ENCODE data around the gene EVA1C. TPM values are rescaled to one million over a fixed set of nuclear protein-coding genes. Genes with fewer than 3 reads are reported as not detected.

Gene EVA1C
- polyA plus RNA-seq, 1 donor (not counting 4 experiments of a cell fraction or from before 2014, with no cell fraction given): 15.3 TPM

- dilution Hi-C loops (cut with MboI; ENCODE audit: extremely low pct_ligation_motif_present, low sequenced_read_pairs): no loop called here
- DNase-seq (ENCODE audit: low read depth, low spot score): no peak
- no peak overlapping the region for H2AFZ ChIP-seq (ENCODE audit: control insufficient read depth, low read length)
These were observed 41.3 kb upstream of the EVA1C start for GRCh38 chr21:32370998-32371766.

GRCh38 chr21:32371913-32372314 is 40.6 kb upstream of the EVA1C start:
- DNase-seq (ENCODE audit: low read depth, low spot score) (no peak), FAIRE-seq (peak; percentile 66)
- H3K9ac ChIP-seq (ENCODE audit: control insufficient read depth, extremely low read depth, insufficient read depth, low read length): peak overlapping the region; percentile 72
- peaks cover 4% of the 10 kb centered on the region for H4K20me1 ChIP-seq (ENCODE audit: control insufficient read depth, extremely low read depth, insufficient read depth, low read length)
- H2AFZ ChIP-seq (ENCODE audit: control insufficient read depth, low read length): peak overlapping the region; percentile 47
- peak overlapping the region in 1 of 3 experiments; percentile 11 for H3K4me3 ChIP-seq (ENCODE audit: control insufficient read depth in 2 of 3, extremely low read depth in 1 of 3, insufficient read depth in 2 of 3, low read depth in 1 of 3, low read length in 3 of 3)
- H3K27me3 ChIP-seq (ENCODE audit: control insufficient read depth, extremely low read depth, insufficient read depth, low read length): no peaks in the 10 kb centered on the region
- dilution Hi-C loops (cut with MboI; ENCODE audit: extremely low pct_ligation_motif_present, low sequenced_read_pairs): no loop called here
- H3K4me1 ChIP-seq (ENCODE audit: control insufficient read depth, extremely low read depth, insufficient read depth, low read length): peaks cover 31% of the 10 kb centered on the region
- H3K27ac ChIP-seq (ENCODE audit: control insufficient read depth, insufficient read depth, low read length): peak overlapping the region; percentile 93
- TF ChIP-seq EZH2 (IDR thresholded peaks at IDR 0.05; ENCODE audit: low read length) (no peak), CTCF (optimal IDR thresholded peaks at IDR 0.05 in 1 of 3, IDR thresholded peaks at IDR 0.05 in 1 of 3, conservative IDR thresholded peaks at IDR 0.05 in 1 of 3; ENCODE audit: extremely low read depth in 1 of 3, insufficient read depth in 2 of 3, low read length in 3 of 3) (no peak)
- H3K9me3 ChIP-seq (ENCODE audit: control insufficient read depth, low read depth, low read length): no peaks in the 10 kb centered on the region
- H3K9me1 ChIP-seq (ENCODE audit: control insufficient read depth, extremely low read depth, insufficient read depth, low read length): no peaks in the 10 kb centered on the region
- H3K36me3 ChIP-seq (ENCODE audit: control insufficient read depth in 2 of 2, extremely low read depth in 1 of 2, insufficient read depth in 2 of 2, low read length in 2 of 2): peaks cover 23 to 52% of the 10 kb centered on the region in 2 experiments
- peak overlapping the region; percentile 74 for H3K4me2 ChIP-seq (ENCODE audit: control insufficient read depth, extremely low read depth, insufficient read depth, low read depth, low read length)
- peaks cover 24% of the 10 kb centered on the region for H3K79me2 ChIP-seq (ENCODE audit: control insufficient read depth, insufficient read depth, low read length)

More at GRCh38 chr21:32370998-32371766, 41.3 kb upstream of the EVA1C start:
- TF ChIP-seq EZH2 (IDR thresholded peaks at IDR 0.05; ENCODE audit: low read length) (no peak), CTCF (optimal IDR thresholded peaks at IDR 0.05 in 1 of 3, IDR thresholded peaks at IDR 0.05 in 1 of 3, conservative IDR thresholded peaks at IDR 0.05 in 1 of 3; ENCODE audit: extremely low read depth in 1 of 3, insufficient read depth in 2 of 3, low read length in 3 of 3) (no peak)
- H3K9me3 ChIP-seq (ENCODE audit: control insufficient read depth, low read depth, low read length): no peaks in the 10 kb centered on the region
- H3K79me2 ChIP-seq (ENCODE audit: control insufficient read depth, insufficient read depth, low read length): peaks cover 20% of the 10 kb centered on the region
- peak overlapping the region; percentile 93 for H3K27ac ChIP-seq (ENCODE audit: control insufficient read depth, insufficient read depth, low read length)
- H3K9me1 ChIP-seq (ENCODE audit: control insufficient read depth, extremely low read depth, insufficient read depth, low read length): no peaks in the 10 kb centered on the region
- H3K4me3 ChIP-seq (ENCODE audit: control insufficient read depth in 2 of 3, extremely low read depth in 1 of 3, insufficient read depth in 2 of 3, low read depth in 1 of 3, low read length in 3 of 3): no peak overlapping the region
- H3K4me2 ChIP-seq (ENCODE audit: control insufficient read depth, extremely low read depth, insufficient read depth, low read depth, low read length): no peak overlapping the region
- peak overlapping the region; percentile 72 for H3K9ac ChIP-seq (ENCODE audit: control insufficient read depth, extremely low read depth, insufficient read depth, low read length)
- H3K27me3 ChIP-seq (ENCODE audit: control insufficient read depth, extremely low read depth, insufficient read depth, low read length): no peaks in the 10 kb centered on the region
- peaks cover 31% of the 10 kb centered on the region for H3K4me1 ChIP-seq (ENCODE audit: control insufficient read depth, extremely low read depth, insufficient read depth, low read length)
- H4K20me1 ChIP-seq (ENCODE audit: control insufficient read depth, extremely low read depth, insufficient read depth, low read length): peaks cover 4% of the 10 kb centered on the region
- no peak for FAIRE-seq
- H3K36me3 ChIP-seq (ENCODE audit: control insufficient read depth in 2 of 2, extremely low read depth in 1 of 2, insufficient read depth in 2 of 2, low read length in 2 of 2): peaks cover 25 to 53% of the 10 kb centered on the region in 2 experiments

Measured in keratinocyte (primary cell).